ENCODE measurements around the gene ADAMTSL2.

DNA sequence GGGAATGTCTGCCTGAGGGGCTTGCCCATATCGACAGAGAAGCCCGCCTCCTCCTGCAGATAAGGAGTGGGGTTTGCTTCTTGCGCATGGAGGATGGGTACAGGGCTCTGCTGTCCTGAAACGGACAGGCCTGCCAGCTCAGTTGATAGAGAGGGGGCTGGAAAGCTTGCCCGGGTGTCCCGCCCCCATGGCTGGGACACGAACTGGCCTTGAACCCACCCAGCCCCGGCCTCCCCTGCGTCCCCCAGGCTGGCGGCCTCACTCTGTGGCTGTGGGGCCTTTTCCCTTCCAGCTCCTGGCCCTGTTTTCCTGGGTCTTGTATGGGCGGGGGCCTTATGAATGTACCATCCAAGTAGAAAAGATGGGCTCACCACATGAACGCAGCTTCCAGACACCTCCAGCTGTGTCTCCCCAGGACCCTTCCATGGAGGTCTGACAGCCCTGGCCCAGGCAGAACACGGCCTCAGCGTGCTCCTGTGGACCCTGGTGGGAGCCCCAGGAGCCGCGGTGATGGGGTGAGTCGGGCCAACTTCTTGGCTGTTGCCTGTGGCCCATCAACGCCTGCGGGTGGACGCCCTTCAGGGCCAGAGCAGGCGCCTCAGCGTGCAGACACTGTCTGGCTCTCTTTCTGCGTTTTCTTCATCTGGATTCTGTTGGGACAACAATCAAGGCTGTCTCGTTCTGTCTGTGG is 39.7 kb upstream of the ADAMTSL2 start:
- TF ChIP-seq, protein P1, sequence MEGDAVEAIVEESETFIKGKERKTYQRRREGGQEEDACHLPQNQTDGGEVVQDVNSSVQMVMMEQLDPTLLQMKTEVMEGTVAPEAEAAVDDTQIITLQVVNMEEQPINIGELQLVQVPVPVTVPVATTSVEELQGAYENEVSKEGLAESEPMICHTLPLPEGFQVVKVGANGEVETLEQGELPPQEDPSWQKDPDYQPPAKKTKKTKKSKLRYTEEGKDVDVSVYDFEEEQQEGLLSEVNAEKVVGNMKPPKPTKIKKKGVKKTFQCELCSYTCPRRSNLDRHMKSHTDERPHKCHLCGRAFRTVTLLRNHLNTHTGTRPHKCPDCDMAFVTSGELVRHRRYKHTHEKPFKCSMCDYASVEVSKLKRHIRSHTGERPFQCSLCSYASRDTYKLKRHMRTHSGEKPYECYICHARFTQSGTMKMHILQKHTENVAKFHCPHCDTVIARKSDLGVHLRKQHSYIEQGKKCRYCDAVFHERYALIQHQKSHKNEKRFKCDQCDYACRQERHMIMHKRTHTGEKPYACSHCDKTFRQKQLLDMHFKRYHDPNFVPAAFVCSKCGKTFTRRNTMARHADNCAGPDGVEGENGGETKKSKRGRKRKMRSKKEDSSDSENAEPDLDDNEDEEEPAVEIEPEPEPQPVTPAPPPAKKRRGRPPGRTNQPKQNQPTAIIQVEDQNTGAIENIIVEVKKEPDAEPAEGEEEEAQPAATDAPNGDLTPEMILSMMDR (IDR thresholded peaks at IDR 0.05): no peak
- no peak for TF ChIP-seq POLR2A (IDR thresholded peaks at IDR 0.05; ENCODE audit: low read depth)
- TF ChIP-seq POLR2AphosphoS5 (IDR thresholded peaks at IDR 0.05): no peak
- TF ChIP-seq EP300 (IDR thresholded peaks at IDR 0.05): no peak
